H1 (cell line): Measurements from ENCODE around the gene PNPLA1. TPM values are rescaled to one million over a fixed set of nuclear protein-coding genes. Genes with fewer than 3 reads are reported as not detected.

ENCODE experiments used
- CTCF ChIA-PET: fragments of 300-600 bp; sonication (Branson Sonifier 250); formaldehyde crosslinking; loops from one replicate; lab custom pipeline; 2021; ENCODE audit not compliant: partially characterized antibody; lab: Charles Lee
- POLR2A ChIA-PET: fragments of 300-600 bp; sonication (Branson Sonifier 250); formaldehyde crosslinking; loops from one replicate; lab custom pipeline; 2021; ENCODE audit warnings: inconsistent platforms; ENCODE audit not compliant: partially characterized antibody; lab: Charles Lee
- DNase-seq, 2 experiments: peaks; one replicate each; pipeline versions ENCODE4 v3.0.0 to v3.0.0-alpha.2; 2010 to 2022; ENCODE audit warnings: low spot score in 2 of 2, low read depth in 1 of 2, mixed read lengths in 1 of 2
- FAIRE-seq: peaks from 2 replicates; lab custom pipeline; 2011; peaks lifted over from hg19 to GRCh38; lab: Jason Lieb, UNC
- H2AFZ ChIP-seq: 2 replicates; pipeline ENCODE4 v1.8.1; 2012; ENCODE audit warnings: low read length, inconsistent platforms
- H2AK5ac ChIP-seq: 2 replicates; pipeline ENCODE4 v1.6.1; 2013; ENCODE audit warnings: low read depth, low read length
- H2BK120ac ChIP-seq: replicated peaks from 2 replicates; pipeline ENCODE3; 2013; ENCODE audit warnings: low read depth, low read length, inconsistent platforms
- H2BK12ac ChIP-seq: 2 replicates; pipeline ENCODE4 v1.6.1; 2013; ENCODE audit warnings: low read depth, low read length
- H2BK15ac ChIP-seq: 2 replicates; pipeline ENCODE4 v1.6.1; 2013; ENCODE audit warnings: low read length
- H2BK20ac ChIP-seq: 2 replicates; pipeline ENCODE4 v1.6.1; 2013; ENCODE audit warnings: low read length
- H2BK5ac ChIP-seq: 2 replicates; pipeline ENCODE4 v1.6.1; 2013; ENCODE audit warnings: low read depth, low read length
- H3K14ac ChIP-seq: 2 replicates; pipeline ENCODE4 v1.6.1; 2013; ENCODE audit warnings: inconsistent platforms; ENCODE audit not compliant: insufficient read length
- H3K18ac ChIP-seq: 2 replicates; pipeline ENCODE4 v1.6.1; 2013; ENCODE audit warnings: low read length; ENCODE audit errors: extremely low read depth
- H3K23ac ChIP-seq: 2 replicates; pipeline ENCODE4 v1.6.1; 2013; ENCODE audit warnings: inconsistent platforms; ENCODE audit not compliant: insufficient read length
- H3K23me2 ChIP-seq: 2 replicates; pipeline ENCODE4 v1.6.1; 2013; ENCODE audit warnings: low read depth, low read length
- H3K27ac ChIP-seq: 2 replicates; pipeline ENCODE4 v1.6.1; 2011; ENCODE audit warnings: low read depth, low read length, inconsistent platforms
- H3K27me3 ChIP-seq, 4 experiments: replicated peaks in 1 of 4; 1 replicate in 1 of 4; 2 replicates in 3 of 4; pipeline versions ENCODE4 v1.6.1 to v1.8.1; 2011 to 2013; ENCODE audit warnings: low read length in 3 of 4, mild to moderate bottlenecking in 3 of 4, inconsistent platforms in 2 of 4, mixed read lengths in 2 of 4, moderate library complexity in 1 of 4; ENCODE audit not compliant: control insufficient read depth in 3 of 4, insufficient read depth in 3 of 4; ENCODE audit errors: extremely low read depth in 1 of 4
- H3K36me3 ChIP-seq, 4 experiments: 2 replicates each; pipeline versions ENCODE4 v1.6.1 to v1.8.1; 2011 to 2013; ENCODE audit warnings: mild to moderate bottlenecking in 4 of 4, low read length in 3 of 4, moderate library complexity in 2 of 4, control low read depth in 1 of 4, inconsistent platforms in 1 of 4; ENCODE audit not compliant: insufficient read depth in 4 of 4, control insufficient read depth in 2 of 4
- H3K4ac ChIP-seq: replicated peaks from 2 replicates; pipeline ENCODE3; 2013; ENCODE audit warnings: low read length, low read depth, mixed read lengths, inconsistent platforms; ENCODE audit not compliant: insufficient read length
- H3K4me1 ChIP-seq, 4 experiments: replicated peaks in 1 of 4; 1 replicate in 1 of 4; 2 replicates in 3 of 4; pipeline versions ENCODE4 v1.6.1 to v1.8.1; 2011 to 2013; ENCODE audit warnings: low read length in 3 of 4, inconsistent platforms in 2 of 4, mixed read lengths in 1 of 4; ENCODE audit not compliant: insufficient read depth in 4 of 4, control insufficient read depth in 3 of 4
- H3K4me2 ChIP-seq, 2 experiments: 2 replicates each; pipeline versions ENCODE4 v1.6.1 to v1.8.1; 2011 to 2013; ENCODE audit warnings: low read depth in 2 of 2, low read length in 2 of 2, control low read depth in 1 of 2, inconsistent platforms in 1 of 2, mild to moderate bottlenecking in 1 of 2; ENCODE audit not compliant: insufficient read depth in 1 of 2
- H3K4me3 ChIP-seq, 4 experiments: fragments of 200-600, 300-600 bp in 1 of 4; sonication (generic), shearing (Covaris generic), sonication (Bioruptor Twin) in 1 of 4; 2 replicates each; pipeline versions ENCODE4 v1.5.1 to v1.8.1; 2011 to 2016; ENCODE audit warnings: low read length in 4 of 4, low read depth in 3 of 4, control low read depth in 2 of 4, inconsistent platforms in 2 of 4, mild to moderate bottlenecking in 2 of 4, mixed read lengths in 1 of 4, moderate library complexity in 1 of 4; ENCODE audit not compliant: insufficient read depth in 2 of 4; ENCODE audit errors: extremely low read depth in 1 of 4
- H3K56ac ChIP-seq: replicated peaks from 2 replicates; pipeline ENCODE3; 2013; ENCODE audit warnings: low read depth, mild to moderate bottlenecking, mixed read lengths, low read length, inconsistent platforms; ENCODE audit not compliant: insufficient read length
- H3K79me1 ChIP-seq: 2 replicates; pipeline ENCODE4 v1.6.1; 2013; ENCODE audit warnings: low read depth, low read length, control low read depth
- H3K79me2 ChIP-seq, 2 experiments: 2 replicates each; pipeline versions ENCODE4 v1.6.1 to v1.8.1; 2012 to 2013; ENCODE audit warnings: low read length in 2 of 2, mild to moderate bottlenecking in 2 of 2, inconsistent platforms in 1 of 2; ENCODE audit not compliant: insufficient read depth in 2 of 2, control insufficient read depth in 1 of 2
- H3K9ac ChIP-seq, 4 experiments: replicated peaks in 1 of 4; 1 replicate in 1 of 4; 2 replicates in 3 of 4; pipeline versions ENCODE4 v1.6.1 to v1.8.1; 2011 to 2013; ENCODE audit warnings: low read depth in 3 of 4, low read length in 3 of 4, control low read depth in 2 of 4, mild to moderate bottlenecking in 2 of 4, moderate library complexity in 2 of 4, inconsistent platforms in 1 of 4; ENCODE audit errors: extremely low read depth in 1 of 4
- H3K9me3 ChIP-seq, 2 experiments: 2 replicates each; pipeline versions ENCODE4 v1.6.1 to v1.8.1; 2012 to 2013; ENCODE audit warnings: mild to moderate bottlenecking in 2 of 2, moderate library complexity in 2 of 2, control low read depth in 1 of 2, inconsistent platforms in 1 of 2, low read depth in 1 of 2, low read length in 1 of 2, mixed read lengths in 1 of 2; ENCODE audit not compliant: insufficient read depth in 2 of 2
- H4K20me1 ChIP-seq, 2 experiments: replicated peaks in 1 of 2; 2 replicates each; pipeline versions ENCODE3 to v1.8.1; 2011 to 2013; ENCODE audit warnings: inconsistent platforms in 2 of 2, low read length in 2 of 2, mild to moderate bottlenecking in 1 of 2; ENCODE audit not compliant: insufficient read depth in 2 of 2, control insufficient read depth in 1 of 2
- H4K5ac ChIP-seq: 2 replicates; pipeline ENCODE4 v1.6.1; 2013; ENCODE audit warnings: low read length, low read depth, mixed read lengths, inconsistent platforms; ENCODE audit not compliant: insufficient read length
- H4K8ac ChIP-seq: 2 replicates; pipeline ENCODE4 v1.8.0; 2013; ENCODE audit warnings: mild to moderate bottlenecking, moderate library complexity, low read length, inconsistent platforms; ENCODE audit not compliant: insufficient read depth; ENCODE audit errors: extremely low read depth
- H4K91ac ChIP-seq: replicated peaks from 2 replicates; pipeline ENCODE3; 2013; ENCODE audit warnings: low read length, mixed read lengths, inconsistent platforms; ENCODE audit not compliant: insufficient read length
- BACH1 ChIP-seq: IDR thresholded peaks from 2 replicates; pipeline ENCODE4 v1.6.1; 2012; ENCODE audit warnings: low read length, improper control_type of control experiment
- BRCA1 ChIP-seq: IDR thresholded peaks from 2 replicates; pipeline ENCODE4 v1.6.1; 2012; ENCODE audit warnings: low read depth, low read length, improper control_type of control experiment
- FOSL1 ChIP-seq: IDR thresholded peaks from 2 replicates; pipeline ENCODE4 v1.6.1; 2011; ENCODE audit warnings: mild to moderate bottlenecking, low read depth, low read length, moderate library complexity; ENCODE audit not compliant: insufficient read depth
- GTF2F1 ChIP-seq: IDR thresholded peaks from 2 replicates; pipeline ENCODE4 v1.6.1; 2012; ENCODE audit warnings: low read depth, low read length, improper control_type of control experiment, borderline replicate concordance
- POLR2A ChIP-seq, 2 experiments: IDR thresholded peaks; 1 replicate in 1 of 2; 2 replicates in 1 of 2; pipeline ENCODE4 v1.6.1; 2011; ENCODE audit warnings: low read depth in 2 of 2, low read length in 2 of 2, mild to moderate bottlenecking in 2 of 2; ENCODE audit errors: control extremely low read depth in 1 of 2
- RAD21 ChIP-seq, 2 experiments: IDR thresholded peaks in 1 of 2; conservative IDR thresholded peaks in 1 of 2; 2 replicates each; pipeline ENCODE4 v1.6.1; 2011; ENCODE audit warnings: low read depth in 2 of 2, low read length in 2 of 2, improper control_type of control experiment in 1 of 2, inconsistent platforms in 1 of 2, mild to moderate bottlenecking in 1 of 2, moderate library complexity in 1 of 2
- SIX5 ChIP-seq: IDR thresholded peaks from 2 replicates; pipeline ENCODE4 v1.6.1; 2011; ENCODE audit warnings: mild to moderate bottlenecking, low read depth, low read length
- WGBS, 2 experiments: shearing (Covaris generic) in 1 of 2; methylation state at CpG; one replicate each; pipeline versions ENCODE4 v1.1.6 to v1.1.7; 2013 to 2015; ENCODE audit warnings: low lambda C conversion rate in 2 of 2, mixed read lengths in 2 of 2, inconsistent platforms in 1 of 2, low coverage in 1 of 2, missing lambda C conversion rate in 1 of 2; ENCODE audit not compliant: insufficient replicate concordance in 2 of 2, insufficient coverage in 1 of 2, insufficient read length in 1 of 2; ENCODE audit errors: extremely low coverage in 1 of 2, missing lambda C conversion rate in 1 of 2; 5-methylcytosine and 5-hydroxymethylcytosine counted together
- polyA plus RNA-seq, 7 experiments: library from polyadenylated mRNA; depleted of rRNA in 3 of 7; stranded (reverse) in 5 of 7; unstranded in 2 of 7; fragments of >200 nt in 5 of 7; fragments of 200-250 nt in 2 of 7; gene quantifications; 1 replicate in 5 of 7; 2 replicates in 1 of 7; 4 replicates in 1 of 7; pipeline versions ENCODE4 v1.2.1 to v1.2.3, GENCODE V29; 2011 to 2013; ENCODE audit warnings: missing spikeins in 2 of 7, mixed read lengths in 2 of 7
- total RNA-seq: library from RNA; stranded (reverse); fragmentation: NEBNext Ultra II Directional; extraction: Animal tissue kit (Norgen Biotek cat#: 25700); gene quantifications from 2 replicates; pipeline ENCODE4 v1.2.1, GENCODE V29; 2021
- TF ChIP-seq, protein P1 (sequence below): IDR thresholded peaks from 2 replicates; pipeline ENCODE4 v1.6.1; 2012; ENCODE audit warnings: low read length, inconsistent platforms

The PNPLA1 gene
- total and polyA plus RNA-seq, 2 of the 8 experiments (the other 6 are each of a cell fraction or from before 2014, with no cell fraction given), result not detected

DNA sequence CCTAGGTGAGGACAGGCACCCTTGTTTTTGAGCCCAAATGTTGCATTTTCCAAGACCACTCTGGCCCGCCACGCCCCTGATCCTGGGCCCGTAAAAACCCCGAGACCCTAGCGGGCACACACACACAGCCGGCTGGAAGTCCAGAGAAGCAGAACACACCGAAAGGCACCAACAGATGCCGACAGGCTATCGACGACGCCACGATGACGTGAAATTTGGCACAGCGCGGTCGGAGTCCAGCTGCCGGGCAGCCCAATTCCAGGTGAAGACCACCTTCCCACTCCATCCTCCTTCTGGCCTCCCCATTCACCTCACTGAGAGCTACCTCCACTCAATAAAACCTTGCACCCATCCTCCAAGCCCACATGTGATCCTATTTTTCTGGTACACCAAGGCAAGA, 34.0 kb upstream of the PNPLA1 start:
- Histone ChIP-seq H3K23ac (no peak overlapping the region), H3K79me2 (no peaks in the 10 kb centered on the region), H2BK12ac (no peak overlapping the region), H3K4me2 (no peak overlapping the region), H3K18ac (no peak overlapping the region), H3K14ac (no peak overlapping the region), H3K27me3 (no peaks in the 10 kb centered on the region), H2BK120ac (no peak overlapping the region), H3K56ac (no peak overlapping the region), H3K4ac (no peak overlapping the region), H2AFZ (no peak overlapping the region), H2BK5ac (peak overlapping the region; percentile 24; the same call in 1 of the 2 replicates), H2AK5ac (no peak overlapping the region), H2BK15ac (no peak overlapping the region), H3K36me3 (peaks cover 0 to 8% (median 4%) of the 10 kb centered on the region in 4 experiments; a peak in 4 of 8 replicates), H3K4me3 (no peak overlapping the region), H4K91ac (no peak overlapping the region), H2BK20ac (no peak overlapping the region), H3K9ac (no peak overlapping the region), H3K9me3 (no peaks in the 10 kb centered on the region), H4K5ac (no peak overlapping the region), H3K79me1 (no peaks in the 10 kb centered on the region), H4K8ac (no peak overlapping the region), H4K20me1 (no peaks in the 10 kb centered on the region), H3K23me2 (no peaks in the 10 kb centered on the region), H3K27ac (no peak overlapping the region), H3K4me1 (no peaks in the 10 kb centered on the region; a peak in 1 of 7 replicates)
- TF ChIP-seq FOSL1 (no peak), BRCA1 (no peak), POLR2A (IDR thresholded peaks at IDR 0.05; ENCODE audit: control extremely low read depth in 1 of 2, low read depth in 2 of 2, low read length in 2 of 2) (no peak), RAD21 (IDR thresholded peaks at IDR 0.05 in 1 of 2, conservative IDR thresholded peaks at IDR 0.05 in 1 of 2; ENCODE audit: low read depth in 2 of 2, low read length in 2 of 2) (no peak), SIX5 (no peak), GTF2F1 (no peak), BACH1 (no peak)
- TF ChIP-seq, protein P1, sequence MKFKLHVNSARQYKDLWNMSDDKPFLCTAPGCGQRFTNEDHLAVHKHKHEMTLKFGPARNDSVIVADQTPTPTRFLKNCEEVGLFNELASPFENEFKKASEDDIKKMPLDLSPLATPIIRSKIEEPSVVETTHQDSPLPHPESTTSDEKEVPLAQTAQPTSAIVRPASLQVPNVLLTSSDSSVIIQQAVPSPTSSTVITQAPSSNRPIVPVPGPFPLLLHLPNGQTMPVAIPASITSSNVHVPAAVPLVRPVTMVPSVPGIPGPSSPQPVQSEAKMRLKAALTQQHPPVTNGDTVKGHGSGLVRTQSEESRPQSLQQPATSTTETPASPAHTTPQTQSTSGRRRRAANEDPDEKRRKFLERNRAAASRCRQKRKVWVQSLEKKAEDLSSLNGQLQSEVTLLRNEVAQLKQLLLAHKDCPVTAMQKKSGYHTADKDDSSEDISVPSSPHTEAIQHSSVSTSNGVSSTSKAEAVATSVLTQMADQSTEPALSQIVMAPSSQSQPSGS, result no peak
- CTCF ChIA-PET, result interaction anchor here (1.0 to 1.5 kb wide), 2 partner anchors 13 to 105 kb away, joined by 3 to 6 read pairs; no protein-coding TSS in a partner anchor
- POLR2A ChIA-PET, result no interaction called here
- no peak for DNase-seq
- WGBS, 2 experiments, result 98% methylated on average over 17 of the region's 17 CpGs; no CpG with 5 or more reads in 1 of the 2 experiments
- FAIRE-seq, result no peak
